HG02763 (cell line): ENCODE data around the gene TCN1.
"Not testable (repeated sequence)": the region's sequence is repeated elsewhere in the genome, so short reads cannot be mapped to it uniquely, and the experiment has no call there.

Experiments used
- ATAC-seq: cut with Tn5 transposase; IDR thresholded peaks from one replicate; pipeline ENCODE4 v1.9.1; 2021; ENCODE audit warnings: mild to moderate bottlenecking, moderate library complexity; ENCODE audit not compliant: unreplicated experiment

The TCN1 gene

DNA sequence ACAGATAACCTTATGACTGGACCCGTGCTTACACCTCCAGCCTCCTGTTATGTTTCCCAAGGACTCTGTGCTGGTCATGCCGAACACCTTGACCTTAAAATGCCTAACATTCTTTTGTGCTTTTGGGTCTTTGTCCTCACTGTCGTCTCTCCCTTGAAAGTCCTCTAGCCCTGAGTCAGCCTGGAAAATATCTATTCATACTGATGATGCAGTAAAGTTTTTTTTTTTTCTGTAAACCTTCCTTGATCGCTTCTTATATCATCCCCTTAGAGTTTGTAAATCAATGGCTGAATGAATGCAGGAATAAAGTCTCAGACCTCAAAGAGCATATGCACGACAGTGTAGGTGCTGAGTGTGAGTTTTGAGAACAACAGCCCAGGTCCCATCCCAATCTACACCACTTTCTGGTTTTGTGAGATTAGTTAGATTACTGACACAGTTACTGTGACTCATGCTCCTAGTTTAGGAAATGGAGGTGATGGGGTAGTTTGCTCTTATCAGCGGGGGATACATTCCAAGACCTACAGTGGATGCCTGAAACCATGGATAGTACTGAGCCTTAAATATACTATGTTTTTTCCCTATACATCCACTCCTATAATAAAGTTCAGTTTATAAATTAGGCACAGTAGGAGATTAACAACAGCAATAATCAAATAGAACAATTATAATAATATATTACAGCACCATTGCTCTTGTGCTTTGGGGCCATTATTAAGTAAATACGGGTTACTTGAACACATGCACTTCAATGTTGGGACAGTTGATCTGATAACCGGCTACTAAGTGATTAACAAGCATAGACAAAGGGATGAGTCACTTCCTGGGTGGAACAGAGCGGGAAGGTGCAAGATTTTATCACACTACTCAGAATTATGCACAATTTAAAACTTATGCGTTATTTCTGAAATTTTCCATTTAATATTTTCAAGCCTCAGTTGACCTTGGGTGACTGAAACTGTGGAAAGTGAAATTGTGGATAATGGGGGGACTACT lies 8.6 kb downstream of the TCN1 start:
- ATAC-seq, result no peak

DNA sequence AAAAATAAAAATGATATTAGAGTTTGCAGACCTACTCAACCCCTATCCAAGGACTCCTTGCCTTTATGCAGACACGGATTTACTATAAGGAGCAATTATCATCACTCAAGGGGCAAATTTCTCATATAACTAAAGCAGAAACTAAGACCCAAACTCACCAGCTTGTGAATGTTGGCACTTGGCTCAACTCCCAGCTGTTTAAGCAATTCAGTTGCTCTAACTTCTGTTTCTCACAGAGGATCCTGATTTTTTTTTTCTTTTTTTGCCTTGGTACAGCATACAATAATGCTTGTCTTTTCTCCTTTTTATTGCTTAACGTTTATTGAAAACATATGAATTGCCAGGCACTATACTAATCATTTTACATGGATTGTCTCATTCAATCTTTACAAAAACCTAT lies 11.4 kb downstream of the TCN1 start:
- no peak for ATAC-seq

DNA sequence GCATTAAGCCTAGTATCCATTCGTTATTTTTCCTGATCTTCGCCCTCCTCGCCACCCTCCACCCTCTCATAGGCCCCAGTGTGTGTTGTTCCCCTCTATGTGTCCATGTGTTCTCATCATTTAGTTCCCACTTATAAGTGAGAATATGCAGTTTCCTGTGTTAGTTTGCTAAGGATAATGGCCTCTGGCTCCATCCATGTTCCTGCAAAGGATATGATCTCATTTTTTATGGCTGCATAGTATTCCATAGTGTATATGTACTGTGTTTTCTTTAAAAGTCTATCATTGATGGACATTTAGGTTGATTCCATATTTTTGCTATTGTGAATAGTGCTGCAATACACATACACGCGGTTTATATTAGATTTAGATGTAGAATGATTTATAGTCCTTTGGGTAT lies 14.9 kb downstream of the TCN1 start:
- not testable (repeated sequence) for ATAC-seq

DNA sequence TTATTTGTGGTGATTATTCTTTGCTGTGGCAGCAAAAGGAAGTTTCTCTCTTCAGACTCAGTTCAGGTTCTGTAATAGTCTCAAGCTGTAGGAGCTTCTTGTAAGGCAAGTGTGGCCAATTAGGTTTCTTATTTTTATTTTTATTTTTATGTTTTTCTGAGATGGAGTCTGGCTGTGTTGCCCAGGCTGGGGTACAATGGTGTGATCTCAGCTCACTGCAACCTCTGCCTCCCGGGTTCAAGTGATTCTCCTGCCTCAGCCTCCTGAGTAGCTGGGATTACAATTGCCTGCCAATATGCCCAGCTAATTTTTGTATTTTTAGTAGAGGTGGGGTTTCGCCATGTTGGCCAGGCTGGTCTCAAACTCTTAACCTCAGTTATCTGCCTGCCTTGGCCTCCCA lies 16.7 kb downstream of the TCN1 start:
- not testable (repeated sequence) for ATAC-seq

DNA sequence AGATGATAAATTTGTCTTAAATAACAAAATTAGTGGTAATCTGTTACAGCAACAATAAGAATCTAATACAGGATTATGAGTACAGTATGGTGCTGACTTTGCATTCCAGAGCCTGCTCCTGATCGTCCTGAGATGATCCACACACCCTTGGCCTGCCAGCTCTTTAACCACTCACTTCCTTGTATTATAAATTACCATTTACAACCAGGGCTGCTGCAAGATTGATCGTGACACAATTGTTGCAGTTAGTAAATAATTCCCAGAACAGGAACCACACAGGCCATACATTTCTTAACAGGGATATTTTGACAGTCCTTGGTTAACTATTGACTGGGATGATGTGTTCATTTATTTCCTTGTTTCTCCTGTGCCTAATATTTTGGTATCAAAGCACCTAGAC lies 17.2 kb downstream of the TCN1 start:
- no peak for ATAC-seq

DNA sequence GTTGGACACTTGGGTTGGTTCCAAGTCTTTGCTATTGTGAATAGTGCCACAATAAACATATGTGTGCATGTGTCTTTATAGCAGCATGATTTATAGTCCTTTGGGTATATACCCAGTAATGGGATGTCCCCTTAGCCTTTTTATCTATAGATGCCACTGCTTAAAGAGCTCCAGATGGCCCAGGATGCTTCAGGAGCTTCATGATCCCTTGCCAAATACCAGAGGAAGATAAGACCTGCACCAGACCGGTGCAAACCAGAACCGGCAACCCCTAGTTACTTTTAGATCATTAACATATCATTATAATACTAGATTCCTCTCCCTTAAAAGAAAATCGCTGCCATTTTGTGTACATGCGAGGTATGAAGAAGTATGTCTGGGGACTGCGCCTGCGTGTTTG lies 17.8 kb downstream of the TCN1 start:
- ATAC-seq, result not testable (repeated sequence)

DNA sequence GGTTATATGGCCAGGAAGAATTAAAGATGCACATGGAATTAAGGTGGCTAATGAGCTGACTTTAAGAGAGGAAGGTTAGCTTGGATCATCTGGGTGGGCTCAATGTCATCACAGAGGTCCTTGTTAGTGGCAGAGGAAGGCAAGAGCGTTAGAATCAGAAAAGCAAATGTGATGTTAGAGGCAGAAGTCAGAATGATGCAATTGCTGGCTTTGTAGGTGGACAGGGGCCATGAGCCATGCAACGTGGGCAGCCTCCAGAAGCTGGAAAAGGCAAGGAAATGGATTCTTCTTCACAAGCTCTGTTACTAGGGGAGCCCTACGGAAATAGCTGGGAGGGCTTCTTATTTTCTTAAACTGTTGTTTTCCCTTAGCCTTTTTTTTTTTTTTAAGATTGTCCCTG lies 18.7 kb downstream of the TCN1 start:
- no peak for ATAC-seq

DNA sequence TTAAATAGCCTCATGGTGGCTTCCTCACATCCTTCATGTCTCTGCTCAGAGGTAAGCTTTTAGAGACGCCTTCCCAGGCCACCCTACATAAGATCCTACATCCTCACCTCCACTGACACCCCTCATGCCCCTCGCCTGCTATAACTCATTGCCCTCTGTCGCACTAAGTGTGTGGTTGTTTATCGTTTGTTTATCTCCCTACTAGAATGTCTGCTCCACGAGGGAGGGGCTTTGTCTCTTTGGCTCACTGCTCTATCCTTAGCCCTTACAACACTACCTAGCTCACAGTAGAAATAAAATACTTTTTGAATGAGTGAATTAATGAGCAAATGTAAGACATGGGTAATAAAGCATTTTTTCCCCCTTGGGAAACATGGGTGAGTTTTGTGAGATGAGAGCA lies 19.7 kb downstream of the TCN1 start:
- ATAC-seq, result no peak

DNA sequence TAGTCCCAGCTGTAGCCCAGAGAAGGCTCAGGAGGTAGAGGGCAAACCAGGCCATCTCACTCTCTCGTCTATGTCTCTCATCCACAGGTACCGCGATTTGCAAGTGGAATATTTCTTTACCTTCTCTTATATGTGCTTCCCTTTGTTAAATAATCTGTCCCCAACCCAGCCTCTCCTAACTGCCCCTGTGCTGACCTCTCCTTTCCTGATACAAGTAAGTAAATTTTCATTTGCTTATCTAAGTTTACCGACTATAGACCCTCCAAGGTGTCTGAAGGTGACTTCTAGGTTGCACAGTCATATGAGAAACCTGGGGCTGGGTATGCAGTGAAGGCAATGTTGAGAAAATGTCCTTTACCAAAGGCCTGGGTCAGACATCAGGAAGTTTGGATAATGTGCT lies 20.9 kb downstream of the TCN1 start, which contains the start of gene CBLIF:
Gene CBLIF (minus strand): TSS at position 101 of the 400 bp plus-strand sequence. CDS start 46 bp downstream, at position 55.
- no peak for ATAC-seq

DNA sequence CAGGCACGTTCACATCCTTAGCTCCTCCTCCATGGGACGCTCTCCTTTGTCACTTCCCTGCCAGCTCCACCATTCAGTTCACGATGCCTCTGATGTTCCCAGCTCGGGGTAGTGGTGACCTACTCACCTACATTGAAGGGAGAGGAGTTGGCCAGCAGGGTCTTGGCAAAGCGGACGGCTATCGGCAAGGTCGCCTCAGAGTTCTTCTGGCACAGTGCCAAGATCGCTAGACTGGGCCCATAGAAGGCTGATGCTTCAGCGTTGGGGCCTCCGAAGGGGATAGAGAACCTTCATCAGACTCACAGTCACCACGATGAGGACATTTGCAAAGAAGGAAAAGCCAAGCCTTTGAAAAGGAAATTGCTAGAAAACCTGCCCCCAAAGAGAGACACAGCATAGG lies 24.0 kb downstream of the TCN1 start:
- ATAC-seq, result no peak

DNA sequence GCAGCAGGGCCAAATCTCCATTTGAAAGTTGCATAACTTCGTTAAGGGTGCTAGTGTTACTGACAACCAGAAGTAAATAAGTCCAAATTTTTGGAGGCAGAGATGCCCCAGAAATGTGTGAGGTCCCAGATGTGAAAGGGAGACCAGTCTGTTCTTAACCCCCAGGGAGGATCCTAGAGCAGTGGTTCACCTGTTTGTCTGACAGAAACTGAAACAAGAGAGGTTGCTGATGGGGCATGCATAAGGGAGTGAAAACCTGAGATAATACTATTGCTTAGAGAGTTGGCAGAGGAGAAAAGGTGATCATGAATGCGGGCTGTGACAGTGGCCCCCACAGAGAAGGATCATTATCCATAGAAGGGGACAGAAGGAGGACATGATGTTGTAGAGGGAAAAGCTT lies 24.8 kb downstream of the TCN1 start:
- peak; percentile 87 for ATAC-seq

DNA sequence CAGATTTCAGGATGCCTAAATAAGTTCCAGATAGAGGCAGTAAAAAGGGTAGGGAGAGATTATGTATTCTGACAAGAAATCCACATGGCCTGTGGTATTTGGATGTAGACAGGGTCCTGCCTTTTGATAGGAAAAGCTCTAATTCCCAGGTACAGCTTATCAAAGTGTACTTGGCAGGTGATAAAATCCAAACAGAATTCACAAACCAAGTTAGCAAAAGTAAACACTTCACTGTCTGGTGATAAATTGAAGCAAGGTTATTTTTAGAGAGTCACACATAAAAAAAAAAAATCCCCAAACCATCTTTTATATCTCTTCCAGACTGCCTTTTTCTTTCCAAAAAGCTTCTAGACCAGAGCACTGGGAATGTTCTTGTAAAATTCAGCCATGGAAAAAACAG lies 26.7 kb downstream of the TCN1 start:
- ATAC-seq, result no peak

DNA sequence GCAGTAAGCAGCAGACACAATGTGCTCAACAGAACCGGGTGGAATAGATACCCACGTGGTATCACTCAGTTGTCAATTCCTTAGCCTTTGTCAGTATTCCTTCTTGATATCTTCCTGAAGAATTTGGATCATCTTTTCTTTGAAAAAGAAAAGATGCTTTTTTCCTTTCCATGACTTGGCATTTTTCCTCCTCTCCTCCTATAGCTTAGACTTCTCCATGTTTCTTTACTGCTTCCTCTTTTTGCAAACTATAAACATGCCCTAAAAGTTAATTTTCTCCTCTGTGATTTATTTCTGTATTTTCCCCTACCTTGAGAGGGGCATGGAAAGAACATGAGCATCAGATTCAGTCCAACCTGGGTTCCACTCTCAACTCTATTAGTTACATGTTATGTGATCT lies 32.7 kb downstream of the TCN1 start:
- ATAC-seq, result no peak

DNA sequence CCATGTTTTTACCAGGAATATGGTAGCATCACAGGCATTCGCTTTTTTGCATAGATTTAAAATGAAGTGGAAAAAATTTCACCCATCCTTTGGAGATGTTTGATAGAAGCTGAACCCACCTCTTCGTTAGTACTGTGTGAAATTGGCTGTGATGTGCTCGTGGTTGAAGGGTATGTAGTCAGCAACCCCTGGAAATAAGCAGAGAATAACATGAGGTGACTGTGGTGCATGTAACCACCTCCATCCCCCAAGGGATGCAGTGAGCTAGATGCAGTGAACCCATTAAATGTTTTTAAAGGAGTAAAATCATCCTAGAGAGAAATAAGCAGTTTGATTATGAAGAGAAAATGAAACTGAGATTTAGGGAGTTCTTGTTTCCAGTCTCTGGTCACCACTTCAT lies 36.9 kb downstream of the TCN1 start:
- ATAC-seq, result no peak

DNA sequence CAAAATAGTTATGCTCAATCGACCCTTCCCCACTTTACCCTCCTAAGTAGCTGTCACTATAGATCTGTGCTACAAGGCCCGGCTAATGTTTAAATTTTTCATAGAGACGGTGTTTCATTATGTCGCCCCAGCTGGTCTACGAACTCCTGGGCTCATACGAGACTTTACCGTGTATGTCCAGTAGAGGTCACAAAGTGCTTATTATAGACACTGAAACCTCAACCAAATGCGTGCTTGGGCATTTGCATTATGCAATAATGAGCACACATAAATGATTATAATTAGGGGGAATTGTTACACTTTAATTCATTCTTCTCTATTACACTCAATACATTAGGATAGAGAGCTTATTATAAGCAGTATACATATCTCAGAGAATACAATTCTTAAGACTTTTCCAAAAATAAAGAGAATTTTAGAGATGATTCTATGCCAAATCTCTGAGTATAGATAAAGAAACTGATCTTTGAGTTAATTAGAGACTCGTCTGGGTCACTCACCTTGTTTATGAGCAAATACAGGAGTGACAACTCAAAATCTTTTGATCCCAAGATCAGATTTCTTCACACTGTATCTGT lies 43.2 kb downstream of the TCN1 start:
- peak; percentile 85 for ATAC-seq

DNA sequence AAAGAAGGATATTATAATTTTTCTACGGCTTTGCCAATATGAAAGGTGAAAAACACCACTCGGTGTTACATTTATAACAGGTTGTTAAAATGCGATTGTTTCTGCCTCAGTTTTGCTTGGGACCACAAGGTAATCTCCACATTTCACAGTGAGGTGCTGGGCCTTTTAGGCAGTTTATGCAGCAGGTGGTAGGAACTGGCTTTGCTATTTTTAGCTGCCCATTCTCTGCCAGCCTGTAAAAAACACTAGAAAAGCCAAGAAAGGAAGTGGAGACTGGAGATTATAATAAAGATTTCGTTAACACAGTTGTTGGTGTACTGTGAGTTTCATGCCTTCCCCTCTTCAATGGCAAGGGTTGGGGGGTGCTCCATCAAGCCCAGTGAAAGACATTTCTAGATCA lies 47.7 kb downstream of the TCN1 start:
- ATAC-seq, result no peak

DNA sequence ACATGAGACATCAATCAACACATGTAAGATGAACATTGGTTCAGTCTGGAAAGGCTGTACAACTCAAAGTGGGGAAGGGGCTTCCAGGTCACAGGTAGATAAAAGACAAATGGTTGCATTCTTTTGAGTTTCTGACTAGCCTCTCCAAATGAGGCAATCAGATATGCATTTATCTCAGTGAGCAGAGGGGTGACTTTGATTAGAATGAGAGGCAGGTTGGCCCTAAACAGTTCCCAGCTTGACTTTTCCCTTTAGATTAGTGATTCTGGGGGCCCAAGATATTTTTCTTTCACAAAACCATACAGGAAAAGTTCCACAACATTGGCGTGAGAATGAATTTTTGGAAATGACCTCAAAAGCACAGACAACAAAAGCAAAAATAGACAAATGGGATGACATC lies 49.9 kb downstream of the TCN1 start:
- ATAC-seq, result not testable (repeated sequence)

DNA sequence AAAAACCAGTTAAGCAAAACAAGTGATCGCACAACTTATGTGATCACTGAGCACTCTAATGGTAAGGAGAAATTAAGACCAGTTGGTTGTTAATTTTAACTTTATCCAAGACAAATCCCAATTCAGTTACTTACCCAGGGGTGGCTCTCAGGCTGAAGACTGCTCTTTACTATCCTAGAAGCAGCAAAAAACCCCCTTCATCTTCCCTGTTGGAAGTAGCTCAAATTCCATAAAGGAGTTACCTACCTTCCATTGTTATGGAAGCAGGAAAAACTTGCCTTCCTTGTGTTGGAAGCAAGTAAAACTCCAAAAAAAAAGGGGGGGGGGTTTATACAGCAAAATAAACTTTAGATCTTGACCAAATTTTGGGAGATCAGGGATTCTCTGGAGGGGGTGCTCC lies 50.5 kb downstream of the TCN1 start:
- no peak for ATAC-seq

DNA sequence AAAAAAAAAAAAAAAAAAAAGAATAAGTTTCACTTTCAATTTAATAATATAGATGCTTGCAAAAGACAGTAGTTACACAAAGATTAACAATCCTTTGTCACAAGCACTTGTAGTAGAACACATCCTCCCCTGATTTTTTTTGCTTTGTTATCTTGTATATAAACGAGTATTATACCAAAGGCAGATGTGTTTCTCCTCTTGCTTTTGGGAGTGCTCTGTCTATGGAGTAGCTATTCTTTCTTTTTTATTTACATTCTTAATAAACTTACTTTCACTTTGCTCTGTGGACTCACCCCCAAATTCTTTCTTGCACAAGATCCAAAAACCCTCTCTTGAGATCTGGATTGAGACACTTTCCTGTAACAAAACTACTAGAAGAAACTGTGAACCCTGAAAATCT lies 52.3 kb downstream of the TCN1 start:
- ATAC-seq, result no peak

DNA sequence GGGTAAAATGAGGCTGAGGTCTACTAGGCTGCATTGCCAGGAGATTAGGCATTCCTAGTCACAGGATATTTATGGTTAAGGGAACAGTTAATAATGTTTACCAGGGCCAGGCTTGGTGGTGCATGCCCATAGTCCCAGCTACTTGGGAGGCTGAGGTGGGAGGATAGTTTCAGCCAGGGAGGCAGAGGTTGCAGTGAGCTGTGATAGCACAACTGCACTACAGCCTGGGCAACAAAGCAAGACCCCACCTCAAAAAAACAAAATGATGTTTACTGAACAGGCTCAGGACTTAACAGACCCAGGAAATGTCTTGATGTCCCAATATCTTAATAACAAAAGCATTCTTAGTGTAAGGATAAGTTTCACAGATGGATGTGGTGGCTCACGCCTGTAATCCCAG lies 52.9 kb downstream of the TCN1 start:
- no peak for ATAC-seq

DNA sequence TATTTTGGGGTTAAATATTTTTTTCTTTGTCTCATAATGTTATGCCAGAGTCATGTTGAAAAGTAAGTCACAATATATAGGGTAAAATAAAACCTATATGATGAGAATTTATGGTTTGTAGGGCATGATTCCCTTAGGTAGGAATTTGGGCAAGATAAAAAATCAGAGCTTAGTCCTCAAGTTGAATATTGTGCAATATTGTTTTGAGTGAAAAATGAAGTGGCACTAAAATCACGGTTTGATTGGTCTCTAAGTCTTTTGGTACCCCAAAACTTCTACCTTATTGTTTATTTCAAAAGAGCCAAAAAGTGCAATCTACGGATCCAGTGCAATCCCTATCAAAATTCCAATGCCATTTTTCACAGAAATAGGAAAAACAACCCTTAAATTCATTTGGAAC lies 54.1 kb downstream of the TCN1 start:
- no peak for ATAC-seq

DNA sequence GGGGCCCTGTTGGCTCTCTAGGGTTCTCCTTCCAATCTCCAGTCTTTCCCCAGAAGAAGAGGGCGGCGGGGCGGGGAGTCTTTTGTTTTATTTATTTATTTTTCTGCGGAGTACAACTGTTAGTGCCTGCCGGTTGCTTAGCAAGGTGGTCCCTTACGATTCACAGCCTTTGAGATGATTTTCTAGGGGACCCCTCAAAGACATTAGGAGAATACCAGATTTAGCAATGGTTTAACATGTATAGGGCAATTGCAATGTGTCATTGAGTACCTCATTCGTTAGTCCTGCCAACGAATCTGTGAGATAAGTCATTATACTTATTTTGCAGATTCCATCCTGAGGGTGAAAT lies 55.4 kb downstream of the TCN1 start:
- no peak for ATAC-seq
